IMR-90 (cell line): Measurements from ENCODE around the gene DGKH. TPM values are rescaled to one million over a fixed set of nuclear protein-coding genes. Genes with fewer than 3 reads are reported as not detected.

Source experiments
- ATAC-seq: fragments of 200-7000 bp; cut with Tn5 transposase; 2 replicates; pipeline ENCODE4 v1.9.1; 2020; ENCODE audit warnings: low read depth, mild to moderate bottlenecking, moderate library complexity
- BruUV-seq: library from RNA; stranded (reverse); fragments of 400-500 nt; replicated peaks from 2 replicates; lab custom pipeline; 2021; lab: Mats Ljungman, UMichigan
- CTCF ChIA-PET: fragments of 300-600 bp; formaldehyde crosslinking; extraction: SDS; loops from one replicate; lab custom pipeline; 2021; ENCODE audit warnings: antibody characterized with exemption; lab: Yijun Ruan, JAX
- POLR2A ChIA-PET: fragments of 300-600 bp; sonication (Branson Sonifier 250); formaldehyde crosslinking; loops from one replicate; lab custom pipeline; 2022; ENCODE audit warnings: antibody characterized with exemption; ENCODE audit not compliant: unreplicated experiment; lab: Charles Lee
- DNase-seq: peaks from one replicate; pipeline ENCODE4 v3.0.0; 2013
- H2AFZ ChIP-seq: replicated peaks from 2 replicates; pipeline ENCODE3; 2013; ENCODE audit warnings: low read length, mild to moderate bottlenecking; ENCODE audit not compliant: poor library complexity
- H2AK5ac ChIP-seq: 2 replicates; pipeline ENCODE4 v1.6.1; 2013; ENCODE audit warnings: low read depth, low read length, inconsistent platforms
- H2AK9ac ChIP-seq: replicated peaks from 2 replicates; pipeline ENCODE3; 2013; ENCODE audit warnings: mild to moderate bottlenecking, low read depth, low read length, moderate library complexity; ENCODE audit not compliant: poor library complexity
- H2BK120ac ChIP-seq: 2 replicates; pipeline ENCODE4 v1.6.1; 2013; ENCODE audit warnings: low read depth, low read length, inconsistent platforms
- H2BK15ac ChIP-seq: 3 replicates; pipeline ENCODE4 v1.6.1; 2013; ENCODE audit warnings: low read depth, low read length, inconsistent platforms
- H2BK20ac ChIP-seq: 2 replicates; pipeline ENCODE4 v1.6.1; 2013; ENCODE audit warnings: low read depth, mild to moderate bottlenecking, inconsistent platforms, low read length, moderate library complexity
- H2BK5ac ChIP-seq: 2 replicates; pipeline ENCODE4 v1.6.1; 2013; ENCODE audit warnings: mild to moderate bottlenecking, low read depth, low read length, inconsistent platforms; ENCODE audit not compliant: poor library complexity, severe bottlenecking
- H3K14ac ChIP-seq: replicated peaks from 2 replicates; pipeline ENCODE4 v1.6.1; 2013; ENCODE audit warnings: low read depth, low read length, inconsistent platforms
- H3K18ac ChIP-seq: 2 replicates; pipeline ENCODE4 v1.6.1; 2013; ENCODE audit warnings: low read depth, low read length, control low read depth
- H3K23ac ChIP-seq: 2 replicates; pipeline ENCODE4 v1.6.1; 2013; ENCODE audit warnings: low read depth, low read length, inconsistent platforms
- H3K27ac ChIP-seq: 2 replicates; pipeline ENCODE4 v1.5.1; 2013; ENCODE audit warnings: mild to moderate bottlenecking, control low read depth, low read length; ENCODE audit not compliant: insufficient read depth
- H3K27me3 ChIP-seq: 2 replicates; pipeline ENCODE4 v1.6.1; 2013; ENCODE audit warnings: low read length; ENCODE audit not compliant: control insufficient read depth, insufficient read depth
- H3K36me3 ChIP-seq: 2 replicates; pipeline ENCODE4 v1.6.1; 2013; ENCODE audit warnings: low read length, mixed read lengths; ENCODE audit not compliant: control insufficient read depth, insufficient read depth
- H3K4ac ChIP-seq: 2 replicates; pipeline ENCODE4 v1.6.1; 2013; ENCODE audit warnings: low read depth, low read length, inconsistent platforms
- H3K4me1 ChIP-seq: 2 replicates; pipeline ENCODE4 v1.6.1; 2013; ENCODE audit warnings: low read length, mixed read lengths; ENCODE audit not compliant: control insufficient read depth, insufficient read depth
- H3K4me2 ChIP-seq: 2 replicates; pipeline ENCODE4 v1.6.1; 2013; ENCODE audit warnings: low read depth, mild to moderate bottlenecking, control low read depth, low read length, moderate library complexity
- H3K4me3 ChIP-seq: 2 replicates; pipeline ENCODE4 v1.5.1; 2013; ENCODE audit warnings: low read depth, mild to moderate bottlenecking, control low read depth, low read length, moderate library complexity; ENCODE audit not compliant: insufficient read depth
- H3K56ac ChIP-seq: 2 replicates; pipeline ENCODE4 v1.6.1; 2013; ENCODE audit warnings: low read length, inconsistent platforms; ENCODE audit not compliant: insufficient read depth; ENCODE audit errors: extremely low read depth
- H3K79me1 ChIP-seq, 2 experiments: 2 replicates each; pipeline ENCODE4 v1.6.1; 2013; ENCODE audit warnings: low read length in 2 of 2, inconsistent platforms in 1 of 2, low read depth in 1 of 2
- H3K9ac ChIP-seq: 2 replicates; pipeline ENCODE4 v1.6.1; 2013; ENCODE audit warnings: low read depth, low read length, control low read depth
- H3K9me1 ChIP-seq: 2 replicates; pipeline ENCODE4 v1.6.1; 2013; ENCODE audit warnings: low read length, inconsistent platforms; ENCODE audit not compliant: insufficient read depth
- H3K9me3 ChIP-seq: 2 replicates; pipeline ENCODE4 v1.6.1; 2013; ENCODE audit warnings: low read length; ENCODE audit not compliant: control insufficient read depth, insufficient read depth
- H4K20me1 ChIP-seq: 2 replicates; pipeline ENCODE4 v1.6.1; 2013; ENCODE audit warnings: low read length, inconsistent platforms; ENCODE audit not compliant: insufficient read depth
- H4K5ac ChIP-seq: 2 replicates; pipeline ENCODE4 v1.6.1; 2013; ENCODE audit warnings: mild to moderate bottlenecking, low read depth, low read length, control low read depth
- H4K8ac ChIP-seq, 2 experiments: 2 replicates each; pipeline ENCODE4 v1.6.1; 2013; ENCODE audit warnings: low read depth in 2 of 2, low read length in 2 of 2, control low read depth in 1 of 2, inconsistent platforms in 1 of 2
- H4K91ac ChIP-seq: 2 replicates; pipeline ENCODE4 v1.6.1; 2013; ENCODE audit warnings: low read depth, low read length, inconsistent platforms; ENCODE audit not compliant: insufficient read depth
- BHLHE40 ChIP-seq: fragments of 150-350 bp; IDR thresholded peaks from 2 replicates; pipeline ENCODE4 v1.6.1; 2016; ENCODE audit warnings: mild to moderate bottlenecking, low read depth, low read length
- CEBPB ChIP-seq: IDR thresholded peaks from 2 replicates; pipeline ENCODE4 v1.6.1; 2012; ENCODE audit warnings: low read depth, low read length, improper control_type of control experiment
- CHD1 ChIP-seq: IDR thresholded peaks from 2 replicates; pipeline ENCODE4 v1.6.1; 2012; ENCODE audit warnings: low read depth, low read length, improper control_type of control experiment
- CTCF ChIP-seq: conservative IDR thresholded peaks from 2 replicates; pipeline ENCODE4 v1.5.1; 2012; ENCODE audit warnings: mild to moderate bottlenecking, low read depth, low read length, improper control_type of control experiment
- ELK1 ChIP-seq: fragments of 150-350 bp; IDR thresholded peaks from 2 replicates; pipeline ENCODE4 v1.6.1; 2016; ENCODE audit warnings: low read depth, mild to moderate bottlenecking, low read length, moderate library complexity, borderline replicate concordance
- FOS ChIP-seq: fragments of 150-350 bp; IDR thresholded peaks from 2 replicates; pipeline ENCODE4 v1.6.1; 2016; ENCODE audit warnings: low read depth, low read length
- MAFK ChIP-seq: IDR thresholded peaks from 2 replicates; pipeline ENCODE4 v1.6.1; 2012; ENCODE audit warnings: low read depth, low read length, improper control_type of control experiment
- MAZ ChIP-seq: IDR thresholded peaks from 2 replicates; pipeline ENCODE4 v1.6.1; 2012; ENCODE audit warnings: low read depth, mild to moderate bottlenecking, low read length, improper control_type of control experiment, moderate library complexity, borderline replicate concordance
- NFE2L2 ChIP-seq: fragments of 150-350 bp; IDR thresholded peaks from 2 replicates; pipeline ENCODE4 v1.6.1; 2016; ENCODE audit warnings: low read depth, mild to moderate bottlenecking, low read length
- POLR2A ChIP-seq: IDR thresholded peaks from 2 replicates; pipeline ENCODE4 v1.6.1; 2012; ENCODE audit warnings: mild to moderate bottlenecking, low read depth, low read length
- RAD21 ChIP-seq: IDR thresholded peaks from 2 replicates; pipeline ENCODE4 v1.6.1; 2012; ENCODE audit warnings: low read length, improper control_type of control experiment
- RCOR1 ChIP-seq: IDR thresholded peaks from 2 replicates; pipeline ENCODE4 v1.6.1; 2012; ENCODE audit warnings: mild to moderate bottlenecking, low read length, improper control_type of control experiment; ENCODE audit not compliant: insufficient replicate concordance
- RFX5 ChIP-seq: IDR thresholded peaks from 2 replicates; pipeline ENCODE4 v1.8.0; 2012; ENCODE audit warnings: low read depth, mild to moderate bottlenecking, low read length, moderate library complexity
- SMC3 ChIP-seq: fragments of 150-350 bp; IDR thresholded peaks from 2 replicates; pipeline ENCODE4 v1.6.1; 2016; ENCODE audit warnings: low read depth, mild to moderate bottlenecking, antibody characterized with exemption, low read length, moderate library complexity
- USF2 ChIP-seq: fragments of 150-350 bp; IDR thresholded peaks from 2 replicates; pipeline ENCODE4 v1.6.1; 2017; ENCODE audit warnings: mild to moderate bottlenecking, antibody characterized with exemption, low read length, low read depth
- WGBS, 2 experiments: methylation state at CpG; one replicate each; pipeline versions ENCODE4 v1.1.5 to v1.1.7; 2013; ENCODE audit warnings: missing lambda C conversion rate in 2 of 2; ENCODE audit not compliant: insufficient read length in 1 of 2; ENCODE audit errors: extremely low coverage in 2 of 2; 5-methylcytosine and 5-hydroxymethylcytosine counted together
- dilution Hi-C: fragments of 300-500 bp; cut with HindIII; formaldehyde crosslinking; loops from one replicate; pipeline ENCODE4 v1.14.3; 2018; ENCODE audit warnings: low sequenced_read_pairs; ENCODE audit not compliant: unreplicated experiment
- in situ Hi-C: fragments of 300-500 bp; cut with MboI; formaldehyde crosslinking; loops from 3 replicates; pipeline ENCODE4 v1.14.3; 2019; ENCODE audit warnings: low sequenced_read_pairs, inconsistent platforms, mixed read lengths
- intact Hi-C: fragments of 100-400 bp; cut with micrococcal nuclease; formaldehyde crosslinking; loops from 2 replicates; pipeline ENCODE4 v1.10.0; 2022
- polyA plus RNA-seq, 3 experiments: library from polyadenylated mRNA; depleted of rRNA; stranded (reverse); fragments of >200 nt; gene quantifications; 2 replicates each; pipeline ENCODE4 v1.2.3, GENCODE V29; 2012; ENCODE audit warnings: low replicate concordance in 1 of 3
- total RNA-seq: library from RNA; depleted of rRNA; stranded (reverse); fragments of >200 nt; gene quantifications from 2 replicates; pipeline ENCODE4 v1.2.3, GENCODE V29; 2012

Gene DGKH
- total and polyA plus RNA-seq, 2 of the 4 experiments (the other 2 are of a cell fraction) = 2.0 to 13.4 TPM

GRCh38 chr13:42136518-42136917 is 88.1 kb downstream of the DGKH start:
- no TSS peak for BruUV-seq
- Histone ChIP-seq H3K4me2 (no peak overlapping the region), H3K14ac (no peak overlapping the region), H2AK5ac (no peak overlapping the region), H3K79me1 (peaks cover 3 to 20% of the 10 kb centered on the region in 2 experiments; a peak in 3 of 4 replicates), H2BK20ac (no peak overlapping the region), H2BK120ac (no peak overlapping the region), H3K23ac (no peak overlapping the region), H3K56ac (no peak overlapping the region), H4K8ac (no peak overlapping the region), H4K5ac (no peak overlapping the region), H3K9ac (no peak overlapping the region), H2BK15ac (no peak overlapping the region), H3K9me3 (no peaks in the 10 kb centered on the region), H3K18ac (no peak overlapping the region), H3K27ac (no peak overlapping the region), H3K27me3 (no peaks in the 10 kb centered on the region), H3K9me1 (no peaks in the 10 kb centered on the region; the same call in 1 of the 2 replicates), H4K20me1 (no peaks in the 10 kb centered on the region), H2BK5ac (no peak overlapping the region), H2AFZ (no peak overlapping the region), H3K4me1 (peaks cover 15% of the 10 kb centered on the region), H3K4me3 (no peak overlapping the region), H3K4ac (no peak overlapping the region), H2AK9ac (no peak overlapping the region), H4K91ac (no peak overlapping the region), H3K36me3 (no peaks in the 10 kb centered on the region)
- ATAC-seq (no peak), DNase-seq (no peak)
- no peak for TF ChIP-seq CHD1
- TF ChIP-seq SMC3 = no peak
- TF ChIP-seq CEBPB = no peak
- no peak for TF ChIP-seq RCOR1
- no peak for TF ChIP-seq POLR2A
- TF ChIP-seq CTCF = no peak
- TF ChIP-seq MAFK = no peak
- no peak for TF ChIP-seq RAD21
- TF ChIP-seq RFX5 = no peak
- no peak for TF ChIP-seq FOS
- no peak for TF ChIP-seq MAZ
- no peak for TF ChIP-seq ELK1
- no peak for TF ChIP-seq NFE2L2
- TF ChIP-seq USF2 = no peak
- TF ChIP-seq BHLHE40 = no peak
- POLR2A ChIA-PET = no interaction called here
- in situ Hi-C loops (no loop called here), intact Hi-C loops (no loop called here), dilution Hi-C loops (no loop called here)
- CTCF ChIA-PET = no interaction called here
- WGBS, 2 experiments = no CpG with 5 or more reads among the region's 3 CpGs
